K562 (cell line): ENCODE measurements around the gene C17orf113. TPM values are rescaled to one million over a fixed set of nuclear protein-coding genes. Genes with fewer than 3 reads are reported as not detected.

Experiments used
- BACH1 ChIP-seq: fragments of 200-800 bp; sonication (Bioruptor generic); IDR thresholded peaks from 2 replicates; pipeline ENCODE4 v1.6.1; 2016; ENCODE audit warnings: missing genetic modification characterization, missing compliant biosample characterization
- CEBPG ChIP-seq, 3 experiments: fragments of 200-800 bp in 1 of 3; sonication (Bioruptor generic) in 1 of 3; sonication (generic) in 1 of 3; formaldehyde crosslinking in 1 of 3; IDR thresholded peaks in 2 of 3; conservative IDR thresholded peaks in 1 of 3; 2 replicates each; pipeline versions ENCODE4 v1.6.1 to v1.8.0; 2016 to 2022; ENCODE audit warnings: missing compliant biosample characterization in 2 of 3, missing genetic modification characterization in 2 of 3, mild to moderate bottlenecking in 1 of 3, missing genetic modification reagents in 1 of 3
- CREM ChIP-seq: IDR thresholded peaks from 2 replicates; pipeline ENCODE4 v1.6.1; 2014; ENCODE audit warnings: antibody characterized with exemption, low read depth
- HDAC2 ChIP-seq: fragments of 450-650 bp; IDR thresholded peaks from 2 replicates; pipeline ENCODE4 v1.6.1; 2016; ENCODE audit warnings: mild to moderate bottlenecking
- HLTF ChIP-seq: fragments of 450-650 bp; IDR thresholded peaks from 2 replicates; pipeline ENCODE4 v1.6.1; 2016
- ILK ChIP-seq: fragments of 450-650 bp; IDR thresholded peaks from 2 replicates; pipeline ENCODE4 v1.6.1; 2016; ENCODE audit warnings: missing genetic modification characterization, low read depth, mild to moderate bottlenecking, missing compliant biosample characterization, moderate library complexity, borderline replicate concordance
- MAFG ChIP-seq: fragments of 450-650 bp; conservative IDR thresholded peaks from 2 replicates; pipeline ENCODE4 v1.6.1; 2016; ENCODE audit warnings: missing genetic modification characterization, missing compliant biosample characterization
- MED1 ChIP-seq: sonication (generic); formaldehyde crosslinking; IDR thresholded peaks from 2 replicates; pipeline ENCODE4 v1.8.1; 2023; ENCODE audit warnings: missing genetic modification reagents, borderline replicate concordance
- POLR3A ChIP-seq: IDR thresholded peaks from 2 replicates; pipeline ENCODE4 v1.6.1; 2011; ENCODE audit warnings: borderline replicate concordance, mild to moderate bottlenecking, moderate library complexity; ENCODE audit not compliant: insufficient read length, insufficient read depth; ENCODE audit errors: extremely low read depth
- TFAM ChIP-seq: fragments of 250-450 bp; sonication (Bioruptor Pico); conservative IDR thresholded peaks from 2 replicates; pipeline ENCODE4 v1.5.0; 2021; ENCODE audit warnings: mild to moderate bottlenecking, moderate library complexity
- ZNF140 ChIP-seq: fragments of 250-450 bp; sonication (Bioruptor Pico); IDR thresholded peaks from 2 replicates; pipeline ENCODE4 v1.8.0; 2021; ENCODE audit warnings: moderate library complexity, mild to moderate bottlenecking, inconsistent platforms
- ZNF583 ChIP-seq: fragments of 250-450 bp; sonication (Bioruptor Pico); IDR thresholded peaks from 2 replicates; pipeline ENCODE4 v1.4.0; 2020
- polyA plus RNA-seq, 8 experiments: library from polyadenylated mRNA; depleted of rRNA in 4 of 8; stranded (reverse) in 5 of 8; unstranded in 3 of 8; fragments of >200 nt; fragmentation: Nextera tagmentation in 2 of 8; fragmentation: Illumina TruSeq in 1 of 8; extraction: Ambion mirVana in 2 of 8; extraction: Trizol in 1 of 8; gene quantifications; 2 replicates each; pipeline versions ENCODE4 v1.2.1 to v1.2.3, GENCODE V29; 2011 to 2014; ENCODE audit warnings: inconsistent platforms in 1 of 8, missing spikeins in 1 of 8
- total RNA-seq, 7 experiments: library from RNA; depleted of rRNA in 6 of 7; stranded (reverse); fragments of >200 nt in 6 of 7; fragmentation: Illumina TruSeq in 2 of 7; extraction: Trizol in 2 of 7; gene quantifications; 2 replicates each; pipeline versions ENCODE4 v1.2.1 to v1.2.3, GENCODE V29; 2011 to 2021; ENCODE audit warnings: low replicate concordance in 1 of 7
- TF ChIP-seq, protein P1 (sequence below): sonication (generic); formaldehyde crosslinking; IDR thresholded peaks from 2 replicates; pipeline ENCODE4 v1.8.0; 2023; ENCODE audit warnings: mild to moderate bottlenecking, missing genetic modification reagents
- TF ChIP-seq, protein P2 (sequence below): fragments of 200-800 bp; sonication (Bioruptor generic); IDR thresholded peaks from 2 replicates; pipeline ENCODE4 v1.6.1; 2017; ENCODE audit warnings: missing genetic modification characterization, missing compliant biosample characterization
- TF ChIP-seq, protein P3 (sequence below): fragments of 250-450 bp; sonication (Bioruptor Pico); IDR thresholded peaks from 2 replicates; pipeline ENCODE4 v1.9.0; 2021; ENCODE audit warnings: mild to moderate bottlenecking, inconsistent platforms
- TF ChIP-seq, protein P4 (sequence below): IDR thresholded peaks from 2 replicates; pipeline ENCODE4 v1.6.1; 2012; ENCODE audit warnings: low read depth, low read length, improper control_type of control experiment, borderline replicate concordance

Gene C17orf113
- total and polyA plus RNA-seq, 9 of the 15 experiments (the other 6 are each of a cell fraction or from before 2014, with no cell fraction given), result 0.10 to 1.2 (median 0.31) TPM

DNA sequence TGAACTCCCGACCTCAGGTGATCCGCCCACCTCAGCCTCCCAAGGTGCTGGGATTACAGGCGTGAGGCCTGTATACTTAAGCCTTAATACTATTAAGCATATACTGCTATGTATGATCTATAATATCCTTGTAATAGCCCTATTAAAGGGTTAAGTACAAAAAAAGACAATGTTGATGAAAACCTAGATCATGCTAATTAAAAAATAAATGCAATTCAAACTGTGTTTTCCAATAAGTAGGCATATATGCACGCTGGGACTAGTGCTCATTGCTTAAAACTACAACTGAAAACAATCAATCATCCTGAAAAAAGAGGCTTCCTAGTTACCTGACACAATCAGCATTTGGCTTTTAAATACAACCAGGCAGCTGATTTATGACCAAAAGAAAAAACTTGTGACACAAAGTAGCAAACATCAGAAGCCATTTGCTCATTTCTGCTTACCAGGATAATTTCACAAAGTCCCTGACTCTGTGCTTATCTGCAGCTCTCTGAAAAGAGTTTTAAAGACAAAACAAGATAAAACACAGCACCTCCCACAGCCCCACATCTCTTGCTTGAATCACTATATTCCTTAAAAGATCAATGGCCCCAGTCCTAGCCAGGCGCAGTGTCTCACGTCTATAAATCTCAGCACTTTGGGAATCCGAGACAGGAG lies 36.8 kb upstream of the C17orf113 start (continued):
- TF ChIP-seq, protein P1, sequence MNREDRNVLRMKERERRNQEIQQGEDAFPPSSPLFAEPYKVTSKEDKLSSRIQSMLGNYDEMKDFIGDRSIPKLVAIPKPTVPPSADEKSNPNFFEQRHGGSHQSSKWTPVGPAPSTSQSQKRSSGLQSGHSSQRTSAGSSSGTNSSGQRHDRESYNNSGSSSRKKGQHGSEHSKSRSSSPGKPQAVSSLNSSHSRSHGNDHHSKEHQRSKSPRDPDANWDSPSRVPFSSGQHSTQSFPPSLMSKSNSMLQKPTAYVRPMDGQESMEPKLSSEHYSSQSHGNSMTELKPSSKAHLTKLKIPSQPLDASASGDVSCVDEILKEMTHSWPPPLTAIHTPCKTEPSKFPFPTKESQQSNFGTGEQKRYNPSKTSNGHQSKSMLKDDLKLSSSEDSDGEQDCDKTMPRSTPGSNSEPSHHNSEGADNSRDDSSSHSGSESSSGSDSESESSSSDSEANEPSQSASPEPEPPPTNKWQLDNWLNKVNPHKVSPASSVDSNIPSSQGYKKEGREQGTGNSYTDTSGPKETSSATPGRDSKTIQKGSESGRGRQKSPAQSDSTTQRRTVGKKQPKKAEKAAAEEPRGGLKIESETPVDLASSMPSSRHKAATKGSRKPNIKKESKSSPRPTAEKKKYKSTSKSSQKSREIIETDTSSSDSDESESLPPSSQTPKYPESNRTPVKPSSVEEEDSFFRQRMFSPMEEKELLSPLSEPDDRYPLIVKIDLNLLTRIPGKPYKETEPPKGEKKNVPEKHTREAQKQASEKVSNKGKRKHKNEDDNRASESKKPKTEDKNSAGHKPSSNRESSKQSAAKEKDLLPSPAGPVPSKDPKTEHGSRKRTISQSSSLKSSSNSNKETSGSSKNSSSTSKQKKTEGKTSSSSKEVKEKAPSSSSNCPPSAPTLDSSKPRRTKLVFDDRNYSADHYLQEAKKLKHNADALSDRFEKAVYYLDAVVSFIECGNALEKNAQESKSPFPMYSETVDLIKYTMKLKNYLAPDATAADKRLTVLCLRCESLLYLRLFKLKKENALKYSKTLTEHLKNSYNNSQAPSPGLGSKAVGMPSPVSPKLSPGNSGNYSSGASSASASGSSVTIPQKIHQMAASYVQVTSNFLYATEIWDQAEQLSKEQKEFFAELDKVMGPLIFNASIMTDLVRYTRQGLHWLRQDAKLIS, result no peak
- TF ChIP-seq CEBPG (CRISPR knock-in tag; IDR thresholded peaks at IDR 0.05) (no peak), CEBPG (tag; conservative IDR thresholded peaks at IDR 0.05 in 1 of 2, IDR thresholded peaks at IDR 0.05 in 1 of 2) (0 out of 4 replicates have a peak, but pooled peaks of 1 of the 2 experiments have one; percentile 8), CREM (no peak), ILK (tag) (no peak), BACH1 (tag) (no peak), ZNF583 (CRISPR knock-in tag) (no peak), POLR3A (no peak), MAFG (tag) (peak; percentile 55; the same call in 1 of the 2 replicates), HDAC2 (peak; percentile 43; the same call in 1 of the 2 replicates), HLTF (no peak), TFAM (CRISPR knock-in tag) (no peak), ZNF140 (CRISPR knock-in tag) (no peak), MED1 (no peak)
- TF ChIP-seq, protein P2, sequence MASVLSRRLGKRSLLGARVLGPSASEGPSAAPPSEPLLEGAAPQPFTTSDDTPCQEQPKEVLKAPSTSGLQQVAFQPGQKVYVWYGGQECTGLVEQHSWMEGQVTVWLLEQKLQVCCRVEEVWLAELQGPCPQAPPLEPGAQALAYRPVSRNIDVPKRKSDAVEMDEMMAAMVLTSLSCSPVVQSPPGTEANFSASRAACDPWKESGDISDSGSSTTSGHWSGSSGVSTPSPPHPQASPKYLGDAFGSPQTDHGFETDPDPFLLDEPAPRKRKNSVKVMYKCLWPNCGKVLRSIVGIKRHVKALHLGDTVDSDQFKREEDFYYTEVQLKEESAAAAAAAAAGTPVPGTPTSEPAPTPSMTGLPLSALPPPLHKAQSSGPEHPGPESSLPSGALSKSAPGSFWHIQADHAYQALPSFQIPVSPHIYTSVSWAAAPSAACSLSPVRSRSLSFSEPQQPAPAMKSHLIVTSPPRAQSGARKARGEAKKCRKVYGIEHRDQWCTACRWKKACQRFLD, result no peak
- TF ChIP-seq, protein P3, sequence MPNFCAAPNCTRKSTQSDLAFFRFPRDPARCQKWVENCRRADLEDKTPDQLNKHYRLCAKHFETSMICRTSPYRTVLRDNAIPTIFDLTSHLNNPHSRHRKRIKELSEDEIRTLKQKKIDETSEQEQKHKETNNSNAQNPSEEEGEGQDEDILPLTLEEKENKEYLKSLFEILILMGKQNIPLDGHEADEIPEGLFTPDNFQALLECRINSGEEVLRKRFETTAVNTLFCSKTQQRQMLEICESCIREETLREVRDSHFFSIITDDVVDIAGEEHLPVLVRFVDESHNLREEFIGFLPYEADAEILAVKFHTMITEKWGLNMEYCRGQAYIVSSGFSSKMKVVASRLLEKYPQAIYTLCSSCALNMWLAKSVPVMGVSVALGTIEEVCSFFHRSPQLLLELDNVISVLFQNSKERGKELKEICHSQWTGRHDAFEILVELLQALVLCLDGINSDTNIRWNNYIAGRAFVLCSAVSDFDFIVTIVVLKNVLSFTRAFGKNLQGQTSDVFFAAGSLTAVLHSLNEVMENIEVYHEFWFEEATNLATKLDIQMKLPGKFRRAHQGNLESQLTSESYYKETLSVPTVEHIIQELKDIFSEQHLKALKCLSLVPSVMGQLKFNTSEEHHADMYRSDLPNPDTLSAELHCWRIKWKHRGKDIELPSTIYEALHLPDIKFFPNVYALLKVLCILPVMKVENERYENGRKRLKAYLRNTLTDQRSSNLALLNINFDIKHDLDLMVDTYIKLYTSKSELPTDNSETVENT (CRISPR knock-in tag), result no peak
- TF ChIP-seq, protein P4, sequence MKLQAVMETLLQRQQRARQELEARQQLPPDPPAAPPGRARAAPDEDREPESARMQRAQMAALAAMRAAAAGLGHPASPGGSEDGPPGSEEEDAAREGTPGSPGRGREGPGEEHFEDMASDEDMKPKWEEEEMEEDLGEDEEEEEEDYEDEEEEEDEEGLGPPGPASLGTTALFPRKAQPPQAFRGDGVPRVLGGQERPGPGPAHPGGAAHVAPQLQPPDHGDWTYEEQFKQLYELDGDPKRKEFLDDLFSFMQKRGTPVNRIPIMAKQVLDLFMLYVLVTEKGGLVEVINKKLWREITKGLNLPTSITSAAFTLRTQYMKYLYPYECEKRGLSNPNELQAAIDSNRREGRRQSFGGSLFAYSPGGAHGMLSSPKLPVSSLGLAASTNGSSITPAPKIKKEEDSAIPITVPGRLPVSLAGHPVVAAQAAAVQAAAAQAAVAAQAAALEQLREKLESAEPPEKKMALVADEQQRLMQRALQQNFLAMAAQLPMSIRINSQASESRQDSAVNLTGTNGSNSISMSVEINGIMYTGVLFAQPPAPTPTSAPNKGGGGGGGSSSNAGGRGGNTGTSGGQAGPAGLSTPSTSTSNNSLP, result no peak
